Keratinocyte (primary cell): ENCODE results near the gene HNRNPM. TPM values are rescaled to one million over a fixed set of nuclear protein-coding genes. Genes with fewer than 3 reads are reported as not detected.

Source experiments
- DNase-seq: peaks from one replicate; pipeline ENCODE4 v3.0.0-alpha.2; 2011; ENCODE audit warnings: low read depth, missing footprints, low spot score
- FAIRE-seq: peaks from 2 replicates; lab custom pipeline; 2011; peaks lifted over from hg19 to GRCh38; lab: Jason Lieb, UNC
- H2AFZ ChIP-seq: 2 replicates; pipeline ENCODE4 v1.6.0; 2012; ENCODE audit warnings: low read length, control low read depth, inconsistent platforms; ENCODE audit not compliant: control insufficient read depth
- H3K27ac ChIP-seq: 2 replicates; pipeline ENCODE4 v1.5.1; 2011; ENCODE audit warnings: low read length; ENCODE audit not compliant: control insufficient read depth, insufficient read depth
- H3K27me3 ChIP-seq: 3 replicates; pipeline ENCODE4 v1.6.0; 2011; ENCODE audit warnings: low read length; ENCODE audit not compliant: control insufficient read depth, insufficient read depth; ENCODE audit errors: extremely low read depth
- H3K36me3 ChIP-seq, 2 experiments: 2 replicates in 1 of 2; 3 replicates in 1 of 2; pipeline ENCODE4 v1.5.1; 2011; ENCODE audit warnings: low read length in 2 of 2, mild to moderate bottlenecking in 1 of 2; ENCODE audit not compliant: control insufficient read depth in 2 of 2, insufficient read depth in 2 of 2; ENCODE audit errors: extremely low read depth in 1 of 2
- H3K4me1 ChIP-seq: 3 replicates; pipeline ENCODE4 v1.5.1; 2011; ENCODE audit warnings: low read length; ENCODE audit not compliant: control insufficient read depth, insufficient read depth; ENCODE audit errors: extremely low read depth
- H3K4me2 ChIP-seq: 3 replicates; pipeline ENCODE4 v1.6.0; 2011; ENCODE audit warnings: low read depth, low read length; ENCODE audit not compliant: control insufficient read depth, insufficient read depth; ENCODE audit errors: extremely low read depth
- H3K4me3 ChIP-seq, 3 experiments: fragments of 200-600 bp in 1 of 3; sonication (generic) in 1 of 3; 2 replicates in 2 of 3; 3 replicates in 1 of 3; pipeline ENCODE4 v1.5.1; 2011 to 2016; ENCODE audit warnings: low read length in 3 of 3, mild to moderate bottlenecking in 3 of 3, control low read depth in 2 of 3, inconsistent platforms in 1 of 3, low read depth in 1 of 3, mixed read lengths in 1 of 3, mixed run types in 1 of 3, moderate library complexity in 1 of 3; ENCODE audit not compliant: control insufficient read depth in 2 of 3, insufficient read depth in 2 of 3; ENCODE audit errors: extremely low read depth in 1 of 3
- H3K79me2 ChIP-seq: 2 replicates; pipeline ENCODE4 v1.6.0; 2012; ENCODE audit warnings: low read length; ENCODE audit not compliant: control insufficient read depth, insufficient read depth
- H3K9ac ChIP-seq: 3 replicates; pipeline ENCODE4 v1.6.0; 2011; ENCODE audit warnings: low read length; ENCODE audit not compliant: control insufficient read depth, insufficient read depth; ENCODE audit errors: extremely low read depth
- H3K9me1 ChIP-seq: 3 replicates; pipeline ENCODE4 v1.6.0; 2011; ENCODE audit warnings: low read length; ENCODE audit not compliant: control insufficient read depth, insufficient read depth; ENCODE audit errors: extremely low read depth
- H3K9me3 ChIP-seq: 2 replicates; pipeline ENCODE4 v1.5.1; 2012; ENCODE audit warnings: low read depth, low read length; ENCODE audit not compliant: control insufficient read depth
- H4K20me1 ChIP-seq: 3 replicates; pipeline ENCODE4 v1.6.0; 2011; ENCODE audit warnings: low read length; ENCODE audit not compliant: control insufficient read depth, insufficient read depth; ENCODE audit errors: extremely low read depth
- CTCF ChIP-seq, 3 experiments: IDR thresholded peaks in 1 of 3; conservative IDR thresholded peaks in 1 of 3; optimal IDR thresholded peaks in 1 of 3; 2 replicates in 2 of 3; 3 replicates in 1 of 3; pipeline versions ENCODE3 to v1.5.1; 2011; ENCODE audit warnings: low read length in 3 of 3, mild to moderate bottlenecking in 3 of 3, moderate library complexity in 2 of 3, control low read depth in 1 of 3, inconsistent platforms in 1 of 3; ENCODE audit not compliant: insufficient read depth in 2 of 3; ENCODE audit errors: extremely low read depth in 1 of 3
- EZH2 ChIP-seq: IDR thresholded peaks from one replicate; pipeline ENCODE4 v1.6.1; 2012; ENCODE audit warnings: inconsistent platforms, mild to moderate bottlenecking, low read length, moderate library complexity
- dilution Hi-C: fragments of 300-500 bp; cut with MboI; formaldehyde crosslinking; loops from one replicate; pipeline ENCODE4 v1.7.0; 2020; ENCODE audit warnings: low sequenced_read_pairs; ENCODE audit not compliant: extremely low pct_ligation_motif_present
- polyA plus RNA-seq, 5 experiments: library from polyadenylated mRNA; depleted of rRNA in 3 of 5; stranded (reverse) in 3 of 5; stranded (forward) in 1 of 5; unstranded in 1 of 5; fragments of >200 nt; gene quantifications; 1 replicate in 1 of 5; 2 replicates in 3 of 5; 3 replicates in 1 of 5; pipeline versions ENCODE4 v1.2.1 to v1.2.3, GENCODE V29; 2011 to 2012; ENCODE audit warnings: missing spikeins in 2 of 5, low read depth in 1 of 5, low replicate concordance in 1 of 5

HNRNPM gene
- polyA plus RNA-seq, 1 donor (not counting 4 experiments of a cell fraction or from before 2014, with no cell fraction given): 126 TPM

DNA sequence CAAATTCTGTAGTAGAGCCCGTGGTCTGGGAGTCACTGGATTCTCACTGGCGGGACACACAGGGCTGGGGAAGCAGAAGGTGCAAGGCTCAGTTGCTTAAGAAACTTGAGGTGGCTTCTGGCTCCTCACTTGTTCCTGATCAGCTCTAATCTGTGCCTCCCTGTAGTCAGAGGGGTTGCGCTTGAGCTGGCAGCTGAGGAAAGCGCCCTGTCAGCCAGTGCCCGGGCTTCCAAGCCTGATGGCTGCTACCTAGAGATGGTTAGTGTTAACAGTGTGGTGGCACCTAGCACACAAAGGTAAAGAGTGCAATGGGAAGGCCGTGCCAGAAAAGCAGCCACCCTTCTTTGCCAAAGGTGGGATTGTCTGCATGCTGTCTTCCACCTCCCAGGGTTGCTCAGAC is 8.8 kb downstream of the HNRNPM start:
- Histone ChIP-seq H3K9ac (no peak overlapping the region), H3K27me3 (no peaks in the 10 kb centered on the region), H3K4me2 (no peak overlapping the region), H3K4me1 (peaks cover 15% of the 10 kb centered on the region), H4K20me1 (peaks cover 76% of the 10 kb centered on the region), H3K9me3 (no peaks in the 10 kb centered on the region), H3K36me3 (peaks cover 13 to 39% of the 10 kb centered on the region in 2 experiments), H3K4me3 (no peak overlapping the region), H3K27ac (no peak overlapping the region), H3K9me1 (peaks cover 16% of the 10 kb centered on the region), H2AFZ (no peak overlapping the region), H3K79me2 (peaks cover 93% of the 10 kb centered on the region)
- TF ChIP-seq CTCF (optimal IDR thresholded peaks at IDR 0.05 in 1 of 3, IDR thresholded peaks at IDR 0.05 in 1 of 3, conservative IDR thresholded peaks at IDR 0.05 in 1 of 3; ENCODE audit: extremely low read depth in 1 of 3, insufficient read depth in 2 of 3, low read length in 3 of 3): no peak
- TF ChIP-seq EZH2: no peak
- DNase-seq (no peak), FAIRE-seq (no peak)
- dilution Hi-C loops: no loop called here

DNA sequence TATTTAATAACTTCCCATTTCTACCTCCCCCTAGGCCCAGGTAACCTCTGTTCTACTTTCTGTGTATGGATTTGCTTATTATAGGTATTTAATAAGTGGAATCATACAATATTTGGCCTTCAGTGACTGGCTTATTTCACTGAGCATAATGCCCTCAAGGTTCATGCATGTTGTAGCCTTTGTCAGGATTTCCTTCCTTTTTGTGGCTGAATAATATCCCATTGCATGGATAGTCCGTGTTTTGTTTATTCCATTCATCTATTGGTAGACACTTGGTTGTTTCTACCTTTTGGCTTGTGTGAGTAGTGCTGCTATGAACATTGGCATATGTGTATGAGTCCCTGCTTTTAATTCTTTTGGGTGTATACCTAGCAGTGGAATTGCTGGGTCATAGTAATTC is 9.4 kb downstream of the HNRNPM start:
- Histone ChIP-seq H2AFZ (no peak overlapping the region), H3K27me3 (no peaks in the 10 kb centered on the region), H3K9me1 (peaks cover 16% of the 10 kb centered on the region), H3K4me2 (no peak overlapping the region), H4K20me1 (peaks cover 76% of the 10 kb centered on the region), H3K4me3 (no peak overlapping the region), H3K9me3 (no peaks in the 10 kb centered on the region), H3K79me2 (peaks cover 93% of the 10 kb centered on the region), H3K36me3 (peaks cover 13 to 40% of the 10 kb centered on the region in 2 experiments), H3K27ac (no peak overlapping the region), H3K9ac (no peak overlapping the region), H3K4me1 (peaks cover 16% of the 10 kb centered on the region)
- FAIRE-seq (no peak), DNase-seq (no peak)
- TF ChIP-seq EZH2: no peak
- TF ChIP-seq CTCF (optimal IDR thresholded peaks at IDR 0.05 in 1 of 3, IDR thresholded peaks at IDR 0.05 in 1 of 3, conservative IDR thresholded peaks at IDR 0.05 in 1 of 3; ENCODE audit: extremely low read depth in 1 of 3, insufficient read depth in 2 of 3, low read length in 3 of 3): no peak
- dilution Hi-C loops: no loop called here
